Measurements from ENCODE around the gene SLC35B4.

SLC35B4 gene

DNA sequence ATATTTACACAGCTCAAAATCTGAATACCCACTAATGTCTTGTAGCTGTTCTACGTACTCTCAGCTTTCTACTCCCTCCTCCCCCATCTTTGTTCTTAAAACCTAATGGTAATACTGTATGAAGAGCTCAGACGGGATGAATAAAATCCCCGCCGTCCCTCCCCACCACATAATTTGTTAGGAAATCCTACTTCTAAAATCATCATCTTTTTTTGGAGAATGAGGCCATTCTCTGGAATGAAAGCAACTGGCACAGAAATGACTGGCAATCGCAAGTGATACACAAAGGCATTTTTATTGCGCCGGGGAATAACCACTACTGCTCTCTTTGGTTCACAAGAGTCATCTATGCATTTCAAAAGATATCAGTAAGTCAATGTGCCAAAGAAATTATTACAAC, 27.3 kb downstream of the SLC35B4 start:
- DNase-seq = no peak

DNA sequence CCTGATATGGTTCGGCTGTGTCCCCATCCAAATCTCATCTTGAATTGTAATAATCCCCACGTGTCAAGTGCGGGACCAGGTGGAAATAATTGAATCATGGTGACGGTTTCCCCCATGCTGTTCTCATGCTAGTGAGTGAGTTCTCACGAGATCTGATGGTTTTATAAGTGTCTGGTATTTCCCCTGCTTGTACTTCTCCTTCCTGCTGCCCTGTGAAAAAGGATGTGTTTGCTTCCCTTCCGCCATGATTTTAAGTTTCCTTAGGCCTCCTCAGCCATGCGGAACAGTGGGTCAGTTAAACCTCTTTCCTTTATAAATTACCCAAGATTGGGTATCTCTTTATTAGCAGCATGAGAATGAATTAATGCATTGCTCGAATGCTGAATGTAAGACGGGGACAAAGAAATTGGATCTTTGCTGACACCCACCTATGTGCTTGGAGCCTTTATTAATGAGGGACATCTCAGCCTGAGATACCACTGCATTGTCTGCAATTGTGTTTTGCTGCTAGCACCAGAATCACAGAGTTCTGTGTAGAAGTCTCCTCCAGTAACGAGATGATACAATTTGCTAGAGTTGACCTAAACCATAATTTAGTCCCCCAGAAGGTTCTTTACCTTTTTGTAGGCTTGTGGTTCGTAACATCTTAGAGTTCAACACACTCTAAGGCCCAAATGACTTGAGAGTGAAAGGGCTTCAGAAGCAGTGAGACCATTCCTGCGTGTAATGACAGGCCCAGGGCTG, 28.6 kb downstream of the SLC35B4 start:
- DNase-seq = no peak

GRCh38 chr7:134284952-134285351, 31.8 kb downstream of the SLC35B4 start:
- no peak for DNase-seq

DNA sequence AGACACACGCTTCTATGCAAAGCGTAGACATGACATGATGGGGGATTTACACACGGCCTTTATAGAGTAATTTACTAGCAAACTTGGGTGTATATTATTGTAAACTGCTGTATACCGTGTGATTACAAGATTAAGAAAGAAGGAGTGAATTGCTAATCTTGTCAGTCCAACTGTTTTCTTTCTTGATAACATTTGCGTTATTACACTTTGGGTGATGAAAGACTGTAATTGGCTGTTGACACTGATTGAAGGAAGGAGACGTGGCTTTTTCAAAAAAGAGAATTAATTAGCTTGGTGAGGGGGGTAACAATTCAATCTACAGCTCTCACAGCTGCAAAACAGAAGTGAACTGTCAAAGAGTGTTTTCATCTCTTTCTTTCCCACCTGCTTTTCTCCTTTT, 32.7 kb downstream of the SLC35B4 start:
- DNase-seq = no peak

DNA sequence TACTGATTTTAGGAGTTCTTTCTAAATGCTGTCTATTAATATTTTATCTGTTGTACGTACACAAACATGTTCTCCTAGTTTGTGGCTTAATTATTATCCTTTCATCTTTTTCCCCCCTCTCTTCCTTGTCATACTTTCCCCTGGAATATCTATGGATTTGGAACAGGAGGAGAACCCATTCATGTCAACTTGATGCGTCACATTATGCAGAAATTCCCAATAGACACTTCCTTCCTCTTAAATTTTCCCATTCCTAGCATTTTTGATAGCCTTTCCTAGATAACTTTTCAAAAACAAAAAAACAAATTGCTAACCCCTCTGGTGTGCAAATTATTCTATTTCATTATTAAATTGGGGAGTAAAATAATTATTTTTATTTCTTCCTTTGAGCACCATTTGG, 36.2 kb downstream of the SLC35B4 start:
- no peak for DNase-seq

DNA sequence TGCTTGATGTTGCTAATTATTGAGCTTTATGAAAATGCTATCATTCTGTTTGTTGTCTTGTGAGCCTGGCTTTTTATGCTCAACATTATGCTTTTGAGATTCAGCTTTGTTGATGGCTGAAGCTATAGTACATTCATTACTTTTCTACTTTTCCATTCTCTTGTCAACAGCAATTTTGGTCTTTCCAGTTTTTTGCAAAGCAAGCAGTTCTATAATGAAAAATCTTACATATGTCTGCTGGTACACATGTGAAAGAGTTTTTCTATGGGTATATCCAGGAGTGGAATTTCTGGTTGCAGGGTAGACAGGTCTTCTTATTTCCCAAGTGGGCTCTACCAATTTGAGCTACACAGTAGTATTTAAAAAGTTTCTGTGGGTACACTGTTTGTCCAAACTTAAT, 36.8 kb downstream of the SLC35B4 start:
- no peak for DNase-seq

DNA sequence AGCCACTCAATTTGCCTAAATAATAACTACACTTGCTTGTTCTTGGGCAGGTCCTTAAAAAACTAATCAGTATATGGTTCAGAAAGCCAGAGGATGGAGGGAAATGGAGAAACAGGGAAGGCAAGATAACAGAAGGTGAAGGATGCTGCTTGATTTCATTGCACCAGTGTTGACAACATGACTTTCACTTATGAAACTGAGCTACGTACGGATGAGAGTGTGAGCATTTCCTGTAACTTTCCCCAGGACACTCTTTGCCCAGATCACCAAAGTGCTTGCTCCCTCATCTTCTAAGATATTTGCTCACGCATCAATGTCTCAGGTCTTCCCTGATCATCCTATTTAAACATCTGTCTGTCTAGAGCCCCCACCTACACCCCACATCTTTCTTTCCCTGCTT, 37.4 kb downstream of the SLC35B4 start:
- no peak for DNase-seq

DNA sequence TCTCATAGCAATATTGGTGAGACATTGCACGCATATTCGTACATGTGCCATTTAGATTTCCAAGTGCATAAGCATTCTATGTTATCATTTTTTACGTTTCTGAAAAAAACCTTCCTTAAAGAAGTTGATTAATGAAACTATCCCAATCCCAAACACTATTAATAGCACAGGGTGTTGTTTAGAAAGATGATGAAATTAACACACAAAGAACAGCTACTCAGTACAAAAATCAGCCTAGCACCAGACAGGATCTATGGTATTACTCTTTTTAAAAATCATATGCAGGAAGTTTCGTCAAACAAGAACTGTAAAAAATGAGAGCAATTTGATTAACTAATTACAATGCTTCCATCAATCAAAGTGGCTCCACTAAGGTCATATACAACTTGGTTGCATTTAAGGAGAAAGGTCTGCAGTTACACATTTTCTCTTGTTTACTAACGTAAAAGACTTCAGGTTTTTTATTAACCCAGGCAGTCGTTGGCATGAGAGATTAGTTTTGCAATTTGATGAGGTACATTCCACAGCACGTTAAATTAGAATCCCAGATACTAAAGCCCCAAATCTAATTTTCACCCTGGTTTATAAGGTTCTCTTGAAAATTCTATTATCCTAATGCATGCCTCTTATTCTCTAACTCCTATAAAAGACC, 38.1 kb downstream of the SLC35B4 start:
- no peak for DNase-seq

DNA sequence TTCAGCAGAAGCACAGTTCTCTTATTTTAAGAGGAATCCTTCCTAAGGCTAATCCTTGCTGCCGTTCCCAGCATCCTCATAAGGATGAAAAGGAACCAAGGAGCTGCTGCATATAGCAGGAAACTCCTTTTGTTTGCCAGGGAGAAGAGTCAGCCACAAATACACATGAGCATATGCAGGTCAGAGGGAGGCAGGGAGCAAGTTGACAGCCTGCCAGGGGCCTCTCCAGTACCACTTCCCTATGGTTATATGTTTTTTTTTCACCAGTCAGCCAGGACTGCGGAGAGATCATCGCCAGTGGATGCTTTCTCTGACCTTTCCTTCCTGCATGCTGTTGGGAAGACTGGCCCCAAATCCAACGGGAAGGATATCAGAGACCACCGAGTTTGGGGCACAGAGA, 39.8 kb downstream of the SLC35B4 start:
- DNase-seq = no peak

GRCh38 chr7:134262322-134262721, 54.4 kb downstream of the SLC35B4 start:
- no peak for DNase-seq

GRCh38 chr7:134255814-134256213, 60.9 kb downstream of the SLC35B4 start:
- DNase-seq = no peak

GRCh38 chr7:134254311-134254710, 62.4 kb downstream of the SLC35B4 start:
- no peak for DNase-seq

DNA sequence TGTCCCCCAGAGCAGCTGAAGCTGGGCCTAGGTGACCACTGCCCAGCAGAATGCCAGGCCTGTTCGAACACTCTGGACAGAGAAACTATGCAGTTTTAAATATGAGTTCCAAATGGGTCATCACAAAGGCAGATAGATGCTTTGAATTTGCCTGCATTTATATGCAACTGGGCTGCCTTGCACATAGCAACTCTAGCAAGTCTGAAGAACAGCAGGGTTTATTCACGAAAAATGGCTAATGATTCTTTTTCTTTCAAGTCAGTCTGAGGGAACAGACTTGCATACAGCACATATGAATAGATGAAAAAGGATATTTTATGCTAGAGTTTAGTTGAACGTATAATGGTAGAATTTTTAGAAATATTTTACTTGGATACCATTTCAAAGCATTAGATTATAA, 68.5 kb downstream of the SLC35B4 start:
- no peak for DNase-seq

DNA sequence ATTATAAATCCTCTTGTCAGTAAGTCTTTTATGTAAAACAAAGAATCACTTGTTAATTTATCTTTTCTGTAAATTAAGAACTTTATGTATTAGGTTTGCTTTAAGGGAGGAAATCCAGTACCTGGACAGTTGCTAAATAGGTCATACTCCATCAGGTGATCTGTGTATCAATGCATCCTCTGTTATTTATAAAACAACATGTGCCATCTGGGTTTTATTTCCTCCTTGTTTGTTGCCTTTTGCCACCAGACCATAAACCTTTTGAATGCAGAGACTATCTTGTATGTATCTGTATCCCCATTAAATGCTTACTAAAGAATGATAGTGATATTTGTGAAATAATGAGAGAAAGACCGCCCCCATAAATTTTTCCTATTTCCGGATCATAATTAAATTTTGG, 70.0 kb downstream of the SLC35B4 start:
- no peak for DNase-seq

- DNase-seq = no peak
Observed at GRCh38 chr7:134246347-134246746, 70.4 kb downstream of the SLC35B4 start.

DNA sequence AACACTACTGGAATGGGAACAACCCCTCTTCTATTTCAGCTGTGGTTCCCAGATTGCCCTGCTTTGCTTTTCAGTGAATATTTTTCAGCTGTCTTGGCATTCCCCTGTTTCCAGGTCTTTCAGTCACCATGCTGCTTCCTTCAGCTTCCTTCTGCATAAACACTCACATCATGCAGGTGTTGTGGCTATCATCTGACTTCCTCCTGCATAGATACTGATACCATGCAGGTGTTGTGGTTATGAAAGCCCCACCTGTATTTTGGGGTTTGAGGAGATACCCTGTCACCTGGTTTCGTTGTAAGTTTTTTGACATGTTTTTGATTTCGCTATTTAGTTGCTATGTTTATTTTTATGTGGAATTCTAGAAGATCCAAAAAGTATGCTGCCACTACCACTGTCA, 71.5 kb downstream of the SLC35B4 start:
- no peak for DNase-seq
